Cardiac fibroblast (primary cell): ENCODE data around the gene PEX14.
A peak's percentile ranks its signal among the peaks of the same experiment; 100 is the strongest.

Source experiments
- DNase-seq, 2 donors: peaks; one replicate each; pipeline versions ENCODE4 v3.0.0 to v3.0.0-alpha.2; 2010; ENCODE audit warnings: low read depth in 2 of 2
- H3K4me3 ChIP-seq, 2 donors: replicated peaks in 1 of 2; 1 replicate in 1 of 2; 2 replicates in 1 of 2; pipeline ENCODE4 v1.5.1; 2011; ENCODE audit warnings: low read depth in 2 of 2, low read length in 2 of 2, mild to moderate bottlenecking in 2 of 2, moderate library complexity in 1 of 2
- TF ChIP-seq, protein P1 (sequence below): IDR thresholded peaks from one replicate; pipeline ENCODE4 v1.5.1; 2011; ENCODE audit warnings: low read depth, mild to moderate bottlenecking, low read length, inconsistent platforms

The PEX14 gene

DNA sequence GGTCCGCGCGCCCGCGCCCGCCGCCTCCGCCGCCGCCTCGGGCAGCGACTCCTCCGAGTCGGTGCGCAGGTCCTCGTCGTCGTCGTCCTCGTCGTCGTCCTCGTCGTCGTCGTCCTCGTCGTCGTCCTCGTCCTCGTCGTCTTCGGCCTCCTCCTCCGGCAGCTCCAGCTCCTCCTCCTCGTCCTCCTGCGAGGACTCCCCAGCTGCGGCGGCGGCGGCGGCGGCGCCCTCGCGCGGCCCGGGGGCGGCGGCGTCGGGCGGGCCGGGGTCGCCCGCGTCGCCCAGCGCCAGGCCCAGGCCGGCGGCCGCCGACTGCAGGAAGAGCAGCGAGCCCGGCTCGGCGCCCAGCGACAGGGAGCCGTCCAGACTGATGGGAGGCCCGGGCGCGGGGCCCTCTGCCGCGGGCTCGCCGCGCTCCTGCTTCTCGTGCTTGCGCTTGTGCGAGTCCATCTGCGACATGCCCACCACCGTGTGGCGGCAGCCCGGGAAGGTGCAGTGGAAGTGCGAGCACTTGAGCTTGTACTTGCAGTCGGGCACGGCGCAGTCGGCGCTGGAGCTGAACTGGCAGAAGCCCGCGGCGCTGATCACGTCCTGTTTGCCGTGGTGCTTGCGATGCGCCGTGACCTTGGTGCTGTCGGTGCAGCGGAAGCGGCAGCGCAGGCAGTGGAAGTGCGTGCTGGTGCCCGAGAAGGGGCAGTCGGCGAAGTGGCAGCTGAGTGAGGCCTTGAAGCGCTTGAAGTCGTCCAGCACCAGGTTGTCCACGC is 164.4 kb downstream of the PEX14 start:
- no peak overlapping the region for H3K4me3 ChIP-seq
- TF ChIP-seq, protein P1, sequence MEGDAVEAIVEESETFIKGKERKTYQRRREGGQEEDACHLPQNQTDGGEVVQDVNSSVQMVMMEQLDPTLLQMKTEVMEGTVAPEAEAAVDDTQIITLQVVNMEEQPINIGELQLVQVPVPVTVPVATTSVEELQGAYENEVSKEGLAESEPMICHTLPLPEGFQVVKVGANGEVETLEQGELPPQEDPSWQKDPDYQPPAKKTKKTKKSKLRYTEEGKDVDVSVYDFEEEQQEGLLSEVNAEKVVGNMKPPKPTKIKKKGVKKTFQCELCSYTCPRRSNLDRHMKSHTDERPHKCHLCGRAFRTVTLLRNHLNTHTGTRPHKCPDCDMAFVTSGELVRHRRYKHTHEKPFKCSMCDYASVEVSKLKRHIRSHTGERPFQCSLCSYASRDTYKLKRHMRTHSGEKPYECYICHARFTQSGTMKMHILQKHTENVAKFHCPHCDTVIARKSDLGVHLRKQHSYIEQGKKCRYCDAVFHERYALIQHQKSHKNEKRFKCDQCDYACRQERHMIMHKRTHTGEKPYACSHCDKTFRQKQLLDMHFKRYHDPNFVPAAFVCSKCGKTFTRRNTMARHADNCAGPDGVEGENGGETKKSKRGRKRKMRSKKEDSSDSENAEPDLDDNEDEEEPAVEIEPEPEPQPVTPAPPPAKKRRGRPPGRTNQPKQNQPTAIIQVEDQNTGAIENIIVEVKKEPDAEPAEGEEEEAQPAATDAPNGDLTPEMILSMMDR: no peak
- peak; percentile 13 to 19 for DNase-seq

DNA sequence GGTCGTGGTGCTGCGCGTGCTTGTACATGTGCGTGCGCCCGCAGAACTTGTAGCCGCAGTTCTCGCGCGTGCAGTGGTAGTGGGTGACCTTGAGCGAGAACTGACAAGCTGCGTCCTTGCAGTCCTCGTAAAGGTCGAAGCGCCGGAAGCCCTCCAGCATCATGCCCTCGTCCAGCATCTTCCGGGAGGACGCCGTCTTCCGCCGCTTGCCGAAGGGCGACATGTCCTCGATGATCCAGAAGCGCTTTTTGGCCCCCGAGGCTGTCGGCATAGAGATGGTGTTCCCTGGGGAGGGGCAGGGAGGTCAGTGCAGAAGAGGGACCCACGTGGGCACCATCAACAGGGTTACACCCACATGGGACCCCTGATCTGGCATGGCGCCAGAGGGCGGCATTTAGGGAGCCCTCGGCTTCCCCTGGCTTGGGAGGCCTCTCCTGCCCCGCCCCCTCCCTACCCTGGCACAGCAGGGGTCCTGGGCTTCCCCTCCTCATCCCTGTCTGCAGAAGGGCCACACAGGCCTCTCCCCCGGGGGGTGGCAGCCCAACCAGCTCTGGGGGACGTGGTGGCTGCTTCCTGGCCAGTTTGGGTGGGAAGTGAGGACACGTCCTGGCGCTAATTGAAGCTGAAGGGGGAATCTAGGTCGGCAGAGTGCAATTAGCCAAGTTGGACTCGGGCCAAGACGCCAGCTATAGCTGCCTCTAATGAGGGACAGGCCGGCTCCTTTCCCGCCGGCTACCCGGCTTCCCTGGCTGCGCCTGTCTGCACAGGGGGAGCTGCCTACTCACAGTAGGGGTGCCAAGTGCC is 165.2 kb downstream of the PEX14 start:
- DNase-seq: no peak
- TF ChIP-seq, protein P1: no peak
- H3K4me3 ChIP-seq: no peak overlapping the region

DNA sequence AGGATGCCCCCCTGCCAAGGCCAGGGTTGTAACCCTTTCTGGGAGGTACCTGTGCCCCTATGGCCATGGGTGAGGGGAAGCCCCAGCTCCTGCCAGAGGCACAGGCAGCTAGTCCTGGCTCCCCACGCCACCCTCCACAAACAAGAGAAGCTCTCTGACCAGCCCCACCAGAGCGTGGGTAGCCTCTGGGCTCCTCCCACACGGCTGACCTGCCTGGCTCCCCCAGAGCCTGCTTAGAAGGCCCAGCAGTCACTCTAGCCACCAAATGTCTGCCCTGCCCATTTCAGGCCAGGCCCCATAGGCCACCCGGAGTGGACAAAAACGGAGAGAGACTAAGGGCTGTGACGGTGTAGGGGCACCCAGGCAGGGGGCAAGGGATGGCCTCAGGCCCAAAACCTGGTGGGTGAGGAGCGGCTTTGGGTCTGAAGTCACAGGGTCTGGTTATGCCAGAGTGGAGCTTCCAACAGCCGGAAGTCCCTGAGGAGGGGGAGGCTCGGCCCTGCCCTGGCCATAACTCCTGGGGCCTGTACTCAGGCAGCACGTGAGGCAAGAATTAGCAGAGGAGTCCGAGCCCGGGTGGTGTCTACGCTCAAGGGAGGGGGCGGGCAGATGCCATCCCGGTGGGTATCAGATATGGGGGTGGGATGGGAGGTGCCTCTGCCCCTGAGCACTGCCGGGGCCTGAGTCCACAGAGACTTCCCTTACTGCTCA is 166.2 kb downstream of the PEX14 start:
- no peak overlapping the region for H3K4me3 ChIP-seq
- TF ChIP-seq, protein P1: no peak
- no peak for DNase-seq

DNA sequence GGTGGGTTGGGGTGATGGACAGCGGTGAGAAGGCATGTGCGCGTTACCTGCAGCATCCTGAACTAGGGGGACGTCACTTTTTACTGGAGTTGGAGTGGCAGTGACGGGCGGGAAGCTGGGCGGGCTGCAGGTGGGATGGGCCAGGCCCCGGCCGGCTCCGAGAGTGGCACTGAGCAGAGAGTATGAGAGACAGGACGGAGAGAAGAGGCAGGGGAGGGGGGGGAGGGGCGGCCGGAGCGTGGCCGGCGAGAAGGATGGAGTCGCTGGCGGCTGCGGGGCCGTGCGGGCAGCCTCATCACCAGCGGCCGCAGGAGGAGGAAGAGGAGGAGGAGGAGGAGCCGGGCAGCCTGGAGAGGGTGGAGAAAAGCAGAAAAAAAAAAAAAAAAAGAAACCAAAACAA is 167.2 kb downstream of the PEX14 start:
- no peak for DNase-seq
- TF ChIP-seq, protein P1: no peak
- H3K4me3 ChIP-seq: no peak overlapping the region

DNA sequence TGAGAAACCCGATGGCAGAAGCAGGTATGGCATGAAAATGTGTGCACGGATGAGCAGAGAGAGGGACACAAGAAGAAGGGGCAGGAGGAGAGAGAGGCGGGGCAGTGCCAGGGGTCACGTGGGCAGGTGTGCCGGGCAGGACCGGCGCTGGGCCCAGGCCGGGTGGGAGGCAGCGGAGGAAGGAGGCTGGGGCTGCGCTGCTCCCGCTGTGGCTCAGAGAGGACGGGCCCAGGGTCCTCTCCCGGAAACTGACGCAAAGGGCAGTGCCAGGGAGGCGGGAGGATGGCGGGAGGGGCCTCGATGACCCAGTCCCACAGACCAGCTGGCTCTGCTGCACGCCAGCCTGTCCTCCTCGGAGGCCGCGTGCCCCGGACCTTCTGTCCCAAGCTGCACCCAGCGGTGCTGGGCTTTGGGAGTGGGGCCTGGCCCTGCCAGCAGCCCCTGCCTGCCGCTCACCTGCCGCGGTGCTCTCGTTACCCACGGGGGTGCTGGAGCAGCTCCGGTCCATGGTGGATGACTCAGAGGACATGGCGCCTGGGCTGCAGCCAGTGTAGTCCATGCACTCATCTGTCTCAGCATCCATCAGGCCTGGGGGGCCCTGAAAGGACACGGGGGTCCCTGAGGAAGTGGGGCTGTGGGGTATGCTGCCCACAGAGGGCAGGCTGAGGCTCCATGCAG is 167.8 kb downstream of the PEX14 start:
- DNase-seq: no peak
- TF ChIP-seq, protein P1: no peak
- no peak overlapping the region for H3K4me3 ChIP-seq

DNA sequence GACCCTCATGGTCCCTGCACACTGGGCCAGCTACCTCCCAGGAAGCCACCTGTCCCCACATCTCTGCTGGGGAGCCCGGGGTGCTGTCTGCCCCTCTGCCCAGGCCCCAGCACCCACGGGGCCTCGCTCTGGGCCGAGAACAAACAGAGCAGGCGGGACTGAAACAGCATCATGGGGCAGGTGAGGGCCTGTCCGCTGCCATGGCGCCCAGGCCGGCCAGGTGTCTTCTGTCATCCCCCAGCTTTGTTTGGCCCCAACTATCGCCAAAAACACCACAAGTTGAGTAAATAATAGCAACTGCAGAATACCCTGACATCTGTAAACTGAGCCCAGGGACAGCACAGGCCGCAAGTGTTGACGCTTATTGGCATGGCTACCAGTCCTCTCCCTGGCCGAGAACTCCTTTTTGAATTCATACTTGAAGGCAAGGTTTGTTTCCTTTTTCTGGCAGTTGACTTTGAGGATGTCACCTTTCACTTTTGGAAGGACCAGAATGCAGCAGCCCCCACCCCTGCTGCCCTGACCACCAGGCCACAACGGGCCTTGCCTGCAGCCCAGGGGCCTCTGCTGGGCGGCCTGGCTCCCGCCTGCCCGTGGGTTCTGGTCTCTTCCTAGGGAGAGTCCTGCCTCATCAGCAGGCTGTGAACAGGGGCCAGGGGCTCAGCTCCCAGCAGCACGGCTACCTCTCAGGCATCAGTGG is 169.0 kb downstream of the PEX14 start:
- TF ChIP-seq, protein P1: no peak
- H3K4me3 ChIP-seq: no peak overlapping the region
- no peak for DNase-seq
